Activated CD4-positive, alpha-beta T cell treated with anti-CD3 and anti-CD28 coated beads, Interleukin-2, amount 10 ng/mL, durations not matched to agents 7 days and 5 days (primary cell): ENCODE data around the gene LBX1. TPM values are rescaled to one million over a fixed set of nuclear protein-coding genes. Genes with fewer than 3 reads are reported as not detected.

Experiments
- CTCF ChIA-PET: fragments of 350-600 bp; sonication (Branson Sonifier 250); formaldehyde crosslinking; loops from one replicate; lab custom pipeline; 2021; ENCODE audit warnings: antibody characterized with exemption; lab: Charles Lee
- POLR2A ChIA-PET: fragments of 350-600 bp; sonication (Branson Sonifier 250); formaldehyde crosslinking; loops from one replicate; lab custom pipeline; 2021; ENCODE audit warnings: antibody characterized with exemption; lab: Charles Lee
- DNase-seq: peaks from one replicate; pipeline ENCODE4 v3.0.0-alpha.2; 2020
- H3K27ac Mint-ChIP-seq: one replicate; pipeline ENCODE4 v1.8.0; 2021; ENCODE audit warnings: mild to moderate bottlenecking, moderate library complexity, mixed read lengths
- H3K27me3 Mint-ChIP-seq: one replicate; pipeline ENCODE4 v1.8.0; 2021; ENCODE audit warnings: mixed read lengths
- H3K36me3 Mint-ChIP-seq: one replicate; pipeline ENCODE4 v1.8.0; 2021; ENCODE audit warnings: low read depth, mixed read lengths
- H3K4me1 Mint-ChIP-seq: one replicate; pipeline ENCODE4 v1.8.0; 2021; ENCODE audit warnings: mixed read lengths
- H3K4me3 Mint-ChIP-seq: one replicate; pipeline ENCODE4 v1.8.0; 2021; ENCODE audit warnings: mild to moderate bottlenecking, moderate library complexity, mixed read lengths
- H3K9me3 Mint-ChIP-seq: one replicate; pipeline ENCODE4 v1.8.0; 2021; ENCODE audit warnings: mixed read lengths
- total RNA-seq, 2 experiments: library from RNA; stranded (reverse); gene quantifications; one replicate each; pipeline ENCODE4 v1.2.3, GENCODE V29; 2021

Gene LBX1, protein sequence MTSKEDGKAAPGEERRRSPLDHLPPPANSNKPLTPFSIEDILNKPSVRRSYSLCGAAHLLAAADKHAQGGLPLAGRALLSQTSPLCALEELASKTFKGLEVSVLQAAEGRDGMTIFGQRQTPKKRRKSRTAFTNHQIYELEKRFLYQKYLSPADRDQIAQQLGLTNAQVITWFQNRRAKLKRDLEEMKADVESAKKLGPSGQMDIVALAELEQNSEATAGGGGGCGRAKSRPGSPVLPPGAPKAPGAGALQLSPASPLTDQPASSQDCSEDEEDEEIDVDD
- not detected for total RNA-seq

DNA sequence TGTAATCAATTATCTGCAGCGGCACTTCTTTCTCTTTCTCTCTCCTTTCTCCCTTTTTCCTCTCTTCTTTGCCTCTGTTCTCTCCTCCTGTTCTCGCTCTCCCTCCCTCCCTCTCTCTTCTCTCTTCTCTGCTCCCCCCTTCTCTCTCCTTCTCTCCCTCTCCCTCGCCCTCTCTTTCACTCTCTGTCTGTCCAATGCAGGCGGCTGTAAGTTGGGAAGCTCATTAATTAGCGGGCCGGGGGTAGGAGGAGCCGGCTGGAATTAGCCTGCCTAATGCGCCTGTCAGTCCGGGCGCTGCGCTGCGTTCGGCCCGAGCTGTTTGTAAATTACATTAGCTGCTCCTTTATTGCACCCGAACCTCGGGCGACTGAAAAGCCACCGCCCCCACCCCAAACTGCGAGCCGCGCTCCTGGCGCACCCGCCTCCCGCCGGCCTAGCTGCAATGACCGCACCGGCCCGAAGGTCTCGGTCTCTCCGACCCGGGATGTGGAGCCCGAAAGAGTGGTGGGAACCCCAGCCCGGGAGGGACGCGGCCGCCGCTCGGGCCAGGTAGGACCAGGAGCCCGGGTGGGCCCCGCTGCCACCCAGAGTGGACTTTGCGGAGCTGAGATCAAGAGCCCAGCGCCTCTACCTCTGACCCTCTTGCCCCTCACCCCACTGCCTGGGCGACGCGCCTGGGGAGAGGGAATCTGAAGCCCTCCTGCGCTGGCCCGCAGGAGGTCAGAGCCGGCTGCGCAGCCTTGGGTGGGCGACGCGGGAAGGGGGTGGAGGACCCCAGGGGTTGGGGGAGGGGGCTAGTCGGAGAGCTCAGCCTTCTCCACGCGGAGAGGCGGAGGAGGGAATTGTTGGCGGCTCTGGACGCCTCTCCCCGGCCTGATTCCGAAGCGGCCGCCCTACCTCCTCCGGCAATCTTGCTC lies at the start of gene LBX1:
Gene LBX1, minus strand, starts transcription at position 198 of the 917 bp plus-strand sequence. CDS start 648 bp downstream, outside the sequence.
- no peak for DNase-seq
- peaks cover 7% of the 10 kb centered on the region for H3K36me3 Mint-ChIP-seq
- peak within 1 kb of the TSS; percentile 38 for H3K4me3 Mint-ChIP-seq
- peak within 1 kb of the TSS; percentile 13 for H3K27ac Mint-ChIP-seq
- ChIA-PET POLR2A (no interaction called here), CTCF (interaction anchor here (0.6 to 3.1 kb wide), 3 partner anchors 15 to 237 kb away, joined by 3 to 15 read pairs (median 3); no protein-coding TSS in a partner anchor)
- H3K4me1 Mint-ChIP-seq, result peaks cover 25% of the 10 kb centered on the region
- H3K27me3 Mint-ChIP-seq, result peaks cover 80% of the 10 kb centered on the region
- H3K9me3 Mint-ChIP-seq, result no peaks in the 10 kb centered on the region

DNA sequence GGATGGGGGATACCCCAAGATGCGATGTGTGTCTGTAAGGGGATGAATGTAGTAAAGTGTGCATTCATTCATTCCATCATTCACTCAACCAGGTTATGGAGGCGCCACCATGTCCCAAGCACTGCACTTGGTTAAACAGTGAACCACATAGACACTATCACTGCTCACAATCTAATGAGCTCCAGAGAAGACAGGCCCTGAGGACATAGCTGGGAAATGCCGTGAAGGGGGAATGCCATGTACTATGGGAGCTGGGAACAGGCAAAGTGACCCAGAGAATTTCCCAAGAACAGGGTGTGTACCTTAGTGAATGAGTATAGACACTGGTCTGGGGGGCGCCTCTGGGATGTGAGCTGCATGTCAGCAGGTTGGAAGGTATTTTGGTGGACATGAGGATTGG lies 44.5 kb upstream of the LBX1 start:
- Mint-ChIP-seq H3K27me3 (peaks cover 18% of the 10 kb centered on the region), H3K4me1 (no peaks in the 10 kb centered on the region), H3K4me3 (no peak overlapping the region), H3K27ac (no peak overlapping the region), H3K36me3 (no peaks in the 10 kb centered on the region), H3K9me3 (no peaks in the 10 kb centered on the region)
- POLR2A ChIA-PET, result no interaction called here
- no peak for DNase-seq
- CTCF ChIA-PET, result no interaction called here

DNA sequence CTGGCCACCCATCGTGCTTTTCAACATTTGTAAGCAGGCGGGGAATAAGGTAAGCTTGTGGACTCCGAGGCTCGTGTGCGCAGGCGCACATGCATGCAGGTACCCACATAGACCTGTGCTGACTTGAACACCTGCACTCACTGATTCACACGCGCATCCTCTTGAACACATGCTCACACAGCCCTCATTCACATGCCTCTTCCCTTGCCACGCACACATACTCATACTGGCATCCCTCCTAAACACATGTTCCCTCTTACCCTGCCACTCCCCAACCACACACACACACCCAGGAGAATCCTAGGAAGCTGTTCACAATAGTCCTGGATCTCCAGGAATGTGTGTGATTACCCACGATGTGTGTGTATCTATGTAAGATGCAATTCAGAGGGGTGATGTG lies 44.1 kb upstream of the LBX1 start:
- POLR2A ChIA-PET, result interaction anchor here (0.7 kb wide), 1 partner anchor 315 kb away, joined by 3 read pairs; the partner anchor contains the start of genes DPCD and POLL

DNA sequence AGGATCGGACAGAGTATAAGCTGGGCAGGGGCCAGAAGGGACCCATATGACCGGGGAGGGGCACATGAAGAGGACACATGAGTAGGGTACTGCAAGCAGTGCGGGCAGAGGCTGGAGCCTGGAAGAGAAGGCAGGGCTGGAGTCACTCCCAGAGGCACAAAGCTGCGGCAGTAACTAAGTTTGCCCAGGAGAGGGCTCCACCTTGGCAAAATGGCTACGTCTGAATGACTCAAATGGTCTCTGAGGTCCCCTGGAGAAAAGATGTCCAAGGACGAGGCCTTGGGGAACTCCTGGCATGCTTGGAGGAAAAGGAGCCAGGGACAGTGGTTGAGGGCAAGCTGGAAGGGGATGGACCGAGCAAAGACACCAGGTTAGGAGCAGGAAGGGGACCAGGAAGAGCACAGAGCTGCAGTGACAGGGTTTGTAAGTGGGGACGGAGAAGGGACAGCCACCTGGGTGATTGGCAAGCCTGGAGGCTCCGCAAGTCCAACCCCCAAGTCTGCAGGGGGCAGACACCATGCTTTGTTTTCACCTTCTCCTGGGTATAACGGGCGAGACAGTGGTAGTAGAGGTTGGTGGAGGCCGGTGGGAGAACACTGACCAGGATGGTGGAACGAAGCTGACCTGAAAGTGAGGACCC lies 43.1 kb upstream of the LBX1 start:
- ChIA-PET CTCF (interaction anchor here (1.1 to 1.4 kb wide), 3 partner anchors 18 to 298 kb away, joined by 3 to 5 read pairs (median 3); no protein-coding TSS in a partner anchor), POLR2A (no interaction called here)
- Mint-ChIP-seq H3K4me1 (no peaks in the 10 kb centered on the region), H3K9me3 (no peaks in the 10 kb centered on the region), H3K36me3 (no peaks in the 10 kb centered on the region), H3K4me3 (no peak overlapping the region), H3K27me3 (peaks cover 18% of the 10 kb centered on the region), H3K27ac (no peak overlapping the region)
- DNase-seq, result peak; percentile 65

More for the DNA sequence above, 44.1 kb upstream of the LBX1 start:
- no peaks in the 10 kb centered on the region for H3K36me3 Mint-ChIP-seq
- H3K4me3 Mint-ChIP-seq, result no peak overlapping the region
- H3K9me3 Mint-ChIP-seq, result no peaks in the 10 kb centered on the region
- no peak overlapping the region for H3K27ac Mint-ChIP-seq
- H3K27me3 Mint-ChIP-seq, result peaks cover 18% of the 10 kb centered on the region
- no peak for DNase-seq
- CTCF ChIA-PET, result interaction anchor here (1.4 kb wide), 1 partner anchor 17 kb away, joined by 3 read pairs; no protein-coding TSS in a partner anchor
- H3K4me1 Mint-ChIP-seq, result no peaks in the 10 kb centered on the region

DNA sequence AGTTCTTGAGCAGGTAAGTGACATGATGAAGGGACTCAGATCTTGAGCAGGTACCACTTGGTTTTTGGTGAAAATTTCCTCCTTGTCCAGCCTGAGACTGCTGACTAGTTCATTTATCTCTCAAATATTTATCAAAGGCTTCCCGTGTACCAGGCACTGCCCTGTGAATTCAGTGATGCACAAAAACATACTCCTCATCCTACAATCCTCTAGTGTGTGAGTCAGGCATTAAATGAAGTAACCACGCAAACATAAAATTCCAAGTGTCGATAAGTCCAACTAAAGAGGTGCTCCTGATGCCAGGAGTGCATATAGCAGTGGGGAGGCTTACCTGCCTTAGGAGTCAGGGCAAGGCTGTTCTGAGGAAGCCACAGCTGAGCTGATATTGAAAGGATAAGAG lies 41.5 kb upstream of the LBX1 start:
- CTCF ChIA-PET, result no interaction called here
- POLR2A ChIA-PET, result no interaction called here
- no peak overlapping the region for H3K27ac Mint-ChIP-seq
- H3K9me3 Mint-ChIP-seq, result no peaks in the 10 kb centered on the region
- peaks cover 14% of the 10 kb centered on the region for H3K27me3 Mint-ChIP-seq
- no peak overlapping the region for H3K4me3 Mint-ChIP-seq
- DNase-seq, result no peak
- no peaks in the 10 kb centered on the region for H3K4me1 Mint-ChIP-seq
- no peaks in the 10 kb centered on the region for H3K36me3 Mint-ChIP-seq

DNA sequence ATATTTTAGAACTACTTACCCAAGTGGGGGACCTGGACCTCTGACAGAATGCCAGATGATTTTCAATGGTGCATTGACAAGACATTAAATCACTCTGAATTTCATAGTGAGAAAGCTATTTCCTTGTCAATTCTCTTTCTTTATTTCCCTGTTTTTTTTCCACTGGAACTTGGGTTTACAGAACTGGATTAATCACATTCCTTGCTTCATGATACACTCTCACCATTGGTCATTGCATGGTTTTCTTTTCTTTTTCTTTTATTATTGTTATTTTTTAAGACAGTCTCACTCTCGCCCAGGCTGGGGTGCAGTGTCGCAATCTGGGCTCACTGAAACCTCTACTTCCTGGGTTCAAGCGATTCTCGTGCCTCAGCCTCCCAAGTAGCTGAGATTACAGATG lies 38.5 kb upstream of the LBX1 start:
- ChIA-PET CTCF (no interaction called here), POLR2A (no interaction called here)
- Mint-ChIP-seq H3K36me3 (no peaks in the 10 kb centered on the region), H3K9me3 (no peaks in the 10 kb centered on the region), H3K27ac (no peak overlapping the region), H3K27me3 (peaks cover 21% of the 10 kb centered on the region), H3K4me3 (no peak overlapping the region), H3K4me1 (no peaks in the 10 kb centered on the region)
- DNase-seq, result no peak

DNA sequence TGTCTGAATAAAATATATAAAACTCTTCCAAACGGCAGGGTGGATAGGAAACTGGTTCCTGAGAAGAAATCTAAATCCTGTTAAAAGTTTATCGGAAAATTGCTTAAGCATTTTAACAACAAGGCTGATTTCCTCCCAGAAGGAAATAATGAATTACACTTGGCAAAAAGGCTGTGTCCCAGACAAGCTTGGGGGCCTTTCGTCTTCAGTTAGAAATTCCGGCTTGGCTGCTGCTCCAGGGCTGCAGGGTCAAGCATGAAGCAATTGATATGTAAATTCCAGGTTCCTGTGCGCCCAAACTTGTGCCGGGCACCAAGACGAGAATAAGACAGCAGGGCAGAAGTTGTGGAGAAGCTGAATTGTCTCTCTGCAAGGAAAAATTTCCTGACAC lies 38.0 kb upstream of the LBX1 start:
- no peak for DNase-seq
- H3K4me1 Mint-ChIP-seq, result no peaks in the 10 kb centered on the region
- ChIA-PET CTCF (no interaction called here), POLR2A (no interaction called here)
- no peaks in the 10 kb centered on the region for H3K36me3 Mint-ChIP-seq
- H3K27me3 Mint-ChIP-seq, result peaks cover 23% of the 10 kb centered on the region
- H3K27ac Mint-ChIP-seq, result no peak overlapping the region
- no peaks in the 10 kb centered on the region for H3K9me3 Mint-ChIP-seq
- no peak overlapping the region for H3K4me3 Mint-ChIP-seq

DNA sequence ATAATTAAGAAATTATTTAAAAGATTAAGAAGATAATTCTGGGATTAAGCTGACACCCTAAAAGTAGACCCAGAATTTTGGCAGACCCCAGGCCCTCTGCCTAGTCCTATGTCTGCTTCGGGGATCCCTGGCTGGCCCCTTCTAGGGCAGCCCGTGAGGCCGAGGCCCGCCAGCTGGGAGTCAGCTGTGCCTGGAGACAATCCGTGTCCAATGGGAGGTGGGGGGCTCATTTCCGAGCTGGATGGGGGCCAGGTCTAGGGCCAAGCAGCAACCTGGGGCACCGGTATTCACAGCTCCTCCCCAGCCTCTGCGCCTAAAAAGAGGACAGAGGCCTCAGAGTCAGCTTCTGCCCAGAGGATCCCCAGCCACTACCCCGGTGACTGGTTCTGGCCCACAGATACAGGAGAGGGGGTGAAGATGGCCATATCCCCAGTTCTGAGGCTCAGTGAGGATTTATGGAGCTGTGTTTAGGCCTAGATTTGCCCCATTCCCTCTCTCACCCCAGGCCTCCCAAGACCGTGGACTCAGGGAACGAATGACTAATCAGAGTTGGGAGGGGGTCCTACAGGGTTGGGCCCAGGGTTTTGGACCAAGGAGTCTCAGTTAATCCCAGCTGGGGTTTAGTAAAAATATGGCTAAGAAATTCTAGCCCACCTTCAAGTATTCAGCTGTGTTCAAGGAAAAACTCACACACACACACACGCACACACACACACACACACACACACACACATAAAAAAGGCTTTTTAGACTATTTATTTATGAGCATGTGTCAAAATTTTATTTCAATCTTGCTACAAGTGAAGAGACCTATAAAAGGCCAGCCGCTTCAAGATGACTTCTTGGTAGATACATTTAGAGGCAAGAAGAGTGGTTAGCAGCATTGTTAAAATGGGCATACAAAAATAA lies 37.4 kb upstream of the LBX1 start:
- H3K27ac Mint-ChIP-seq, result no peak overlapping the region

DNA sequence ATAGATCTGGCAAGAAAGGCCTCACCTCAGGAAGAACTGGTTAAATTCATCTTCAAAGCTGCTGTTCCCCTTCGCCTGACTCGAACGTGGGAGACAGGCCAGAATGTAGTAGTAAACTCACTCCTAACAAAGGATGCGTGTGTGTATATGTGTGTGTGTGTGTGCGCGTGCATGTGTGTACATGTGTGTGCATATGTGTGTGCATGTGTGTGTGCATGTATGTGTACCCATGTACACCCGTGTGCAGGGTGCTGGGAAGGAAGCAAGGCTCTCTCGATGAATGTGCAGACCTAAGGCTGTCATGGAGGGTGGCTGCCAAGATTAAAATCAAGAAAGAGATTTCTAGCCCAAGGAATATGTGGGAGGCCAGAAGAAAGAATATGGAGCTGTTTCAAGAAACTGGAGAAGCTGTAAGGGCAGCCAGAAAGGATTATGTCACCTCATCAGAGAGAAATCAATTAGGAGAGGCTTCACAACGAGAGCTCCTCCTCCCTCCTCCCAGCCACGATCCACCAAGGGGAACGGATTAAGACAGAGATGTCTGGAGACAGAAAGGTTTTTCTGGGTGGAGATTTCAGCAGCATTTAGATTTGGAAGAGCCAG lies 34.0 kb upstream of the LBX1 start:
- DNase-seq, result no peak
- Mint-ChIP-seq H3K4me1 (no peaks in the 10 kb centered on the region), H3K27me3 (peaks cover 25% of the 10 kb centered on the region), H3K27ac (no peak overlapping the region), H3K4me3 (no peak overlapping the region), H3K9me3 (no peaks in the 10 kb centered on the region), H3K36me3 (no peaks in the 10 kb centered on the region)
- ChIA-PET CTCF (no interaction called here), POLR2A (no interaction called here)

More for the DNA sequence above, 37.4 kb upstream of the LBX1 start:
- ChIA-PET POLR2A (no interaction called here), CTCF (interaction anchor here (0.9 kb wide), 1 partner anchor 12 kb away, joined by 3 read pairs; no protein-coding TSS in a partner anchor)
- DNase-seq, result no peak
- H3K4me1 Mint-ChIP-seq, result no peaks in the 10 kb centered on the region
- no peaks in the 10 kb centered on the region for H3K36me3 Mint-ChIP-seq
- H3K4me3 Mint-ChIP-seq, result no peak overlapping the region
- H3K27me3 Mint-ChIP-seq, result peaks cover 19% of the 10 kb centered on the region
- no peaks in the 10 kb centered on the region for H3K9me3 Mint-ChIP-seq

DNA sequence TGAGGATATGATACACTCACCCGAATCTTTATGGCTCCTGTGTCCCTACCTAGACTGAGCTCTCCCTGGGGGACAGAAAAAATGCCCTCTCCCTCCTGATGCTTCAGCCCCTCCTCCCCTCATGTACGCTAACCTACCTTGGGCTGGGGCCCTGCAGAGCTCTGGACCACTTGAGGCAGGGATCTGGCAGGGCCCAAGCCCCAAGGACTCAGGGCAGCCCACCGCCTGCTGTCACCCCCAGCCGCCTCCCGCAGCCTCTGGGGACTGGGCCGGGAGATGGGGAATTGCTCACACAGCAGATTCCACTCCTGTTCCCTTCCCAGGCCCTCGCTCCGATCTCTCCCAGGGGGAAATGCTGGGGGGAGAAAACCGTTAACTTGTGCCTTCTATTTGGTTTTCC lies 32.9 kb upstream of the LBX1 start:
- POLR2A ChIA-PET, result no interaction called here
- peaks cover 28% of the 10 kb centered on the region for H3K27me3 Mint-ChIP-seq
- H3K4me3 Mint-ChIP-seq, result no peak overlapping the region
- CTCF ChIA-PET, result interaction anchor here (0.6 kb wide), 1 partner anchor 1513 kb away, joined by 3 read pairs; no protein-coding TSS in a partner anchor
- no peaks in the 10 kb centered on the region for H3K9me3 Mint-ChIP-seq
- DNase-seq, result no peak
- no peaks in the 10 kb centered on the region for H3K36me3 Mint-ChIP-seq
- no peak overlapping the region for H3K27ac Mint-ChIP-seq
- H3K4me1 Mint-ChIP-seq, result no peaks in the 10 kb centered on the region

DNA sequence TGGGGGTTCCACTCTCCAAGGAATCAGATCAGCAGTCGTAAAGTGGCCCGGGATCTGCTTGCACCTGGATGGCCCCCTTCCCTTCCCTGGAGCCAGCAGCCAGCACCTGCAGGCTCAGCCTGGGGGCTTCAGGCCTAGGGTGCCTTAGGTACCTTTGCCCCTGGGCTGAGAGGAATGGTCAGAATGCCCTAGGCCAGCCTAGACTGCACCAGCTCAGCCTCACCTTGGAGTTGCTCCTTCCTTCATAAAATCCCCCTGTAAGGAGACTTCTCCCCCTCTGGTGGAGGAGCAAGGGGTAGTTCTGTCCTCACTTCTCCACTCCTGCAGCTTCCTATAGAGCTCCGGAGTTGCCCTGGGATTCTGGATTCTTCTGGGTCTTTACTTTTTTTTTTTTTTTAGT lies 32.4 kb upstream of the LBX1 start:
- ChIA-PET CTCF (interaction anchor here (0.6 to 1.2 kb wide), 4 partner anchors 58 to 1513 kb away, joined by 3 to 5 read pairs (median 4); no protein-coding TSS in a partner anchor), POLR2A (no interaction called here)
- no peak for DNase-seq
- Mint-ChIP-seq H3K36me3 (no peaks in the 10 kb centered on the region), H3K27ac (no peak overlapping the region), H3K27me3 (peaks cover 30% of the 10 kb centered on the region), H3K4me1 (no peaks in the 10 kb centered on the region), H3K4me3 (no peak overlapping the region), H3K9me3 (no peaks in the 10 kb centered on the region)
